ENCODE results near the gene DST.

The DST gene

GRCh38 chr6:56444855-56445254, 197.8 kb downstream of the DST start:
- Histone ChIP-seq H3K4me2 (ENCODE audit: low read length) (no peak overlapping the region), H3K79me2 (ENCODE audit: insufficient read depth, low read length) (no peaks in the 10 kb centered on the region), H3K4me3 (ENCODE audit: low read depth, low read length, poor library complexity, severe bottlenecking) (no peak overlapping the region), H3K9me2 (ENCODE audit: low read depth, low read length) (no peaks in the 10 kb centered on the region), H3K27me3 (ENCODE audit: insufficient read depth, low read length) (no peaks in the 10 kb centered on the region), H3K27ac (ENCODE audit: low read depth, low read length, poor library complexity, severe bottlenecking) (no peak overlapping the region), H3K9me3 (ENCODE audit: low read length) (no peaks in the 10 kb centered on the region), H4K20me1 (ENCODE audit: insufficient read depth, low read length) (no peaks in the 10 kb centered on the region), H2AFZ (ENCODE audit: low read length) (no peak overlapping the region), H3F3A (ENCODE audit: insufficient read depth, low read length) (no peaks in the 10 kb centered on the region), H3K36me3 (ENCODE audit: insufficient read depth, low read length) (no peaks in the 10 kb centered on the region), H3K4me1 (ENCODE audit: insufficient read depth, low read length, severe bottlenecking) (no peaks in the 10 kb centered on the region), H3K9ac (ENCODE audit: low read length) (no peak overlapping the region)
- TF ChIP-seq, protein P1, sequence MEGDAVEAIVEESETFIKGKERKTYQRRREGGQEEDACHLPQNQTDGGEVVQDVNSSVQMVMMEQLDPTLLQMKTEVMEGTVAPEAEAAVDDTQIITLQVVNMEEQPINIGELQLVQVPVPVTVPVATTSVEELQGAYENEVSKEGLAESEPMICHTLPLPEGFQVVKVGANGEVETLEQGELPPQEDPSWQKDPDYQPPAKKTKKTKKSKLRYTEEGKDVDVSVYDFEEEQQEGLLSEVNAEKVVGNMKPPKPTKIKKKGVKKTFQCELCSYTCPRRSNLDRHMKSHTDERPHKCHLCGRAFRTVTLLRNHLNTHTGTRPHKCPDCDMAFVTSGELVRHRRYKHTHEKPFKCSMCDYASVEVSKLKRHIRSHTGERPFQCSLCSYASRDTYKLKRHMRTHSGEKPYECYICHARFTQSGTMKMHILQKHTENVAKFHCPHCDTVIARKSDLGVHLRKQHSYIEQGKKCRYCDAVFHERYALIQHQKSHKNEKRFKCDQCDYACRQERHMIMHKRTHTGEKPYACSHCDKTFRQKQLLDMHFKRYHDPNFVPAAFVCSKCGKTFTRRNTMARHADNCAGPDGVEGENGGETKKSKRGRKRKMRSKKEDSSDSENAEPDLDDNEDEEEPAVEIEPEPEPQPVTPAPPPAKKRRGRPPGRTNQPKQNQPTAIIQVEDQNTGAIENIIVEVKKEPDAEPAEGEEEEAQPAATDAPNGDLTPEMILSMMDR (IDR thresholded peaks at IDR 0.05; ENCODE audit: low read length) = no peak
- no peak for TF ChIP-seq EZH2 (IDR thresholded peaks at IDR 0.05; ENCODE audit: borderline replicate concordance, low read length)

- Histone ChIP-seq H3K36me3 (ENCODE audit: insufficient read depth, low read length) (no peaks in the 10 kb centered on the region), H3K27ac (ENCODE audit: low read depth, low read length, poor library complexity, severe bottlenecking) (no peak overlapping the region), H3K9ac (ENCODE audit: low read length) (no peak overlapping the region), H3K9me3 (ENCODE audit: low read length) (no peaks in the 10 kb centered on the region), H4K20me1 (ENCODE audit: insufficient read depth, low read length) (no peaks in the 10 kb centered on the region), H3K4me1 (ENCODE audit: insufficient read depth, low read length, severe bottlenecking) (no peaks in the 10 kb centered on the region), H3K4me2 (ENCODE audit: low read length) (no peak overlapping the region), H3K27me3 (ENCODE audit: insufficient read depth, low read length) (no peaks in the 10 kb centered on the region), H3K9me2 (ENCODE audit: low read depth, low read length) (no peaks in the 10 kb centered on the region), H3K79me2 (ENCODE audit: insufficient read depth, low read length) (no peaks in the 10 kb centered on the region), H3F3A (ENCODE audit: insufficient read depth, low read length) (no peaks in the 10 kb centered on the region), H2AFZ (ENCODE audit: low read length) (no peak overlapping the region), H3K4me3 (ENCODE audit: low read depth, low read length, poor library complexity, severe bottlenecking) (no peak overlapping the region)
- TF ChIP-seq EZH2 (IDR thresholded peaks at IDR 0.05; ENCODE audit: borderline replicate concordance, low read length) = no peak
- TF ChIP-seq, protein P1 (IDR thresholded peaks at IDR 0.05; ENCODE audit: low read length) = no peak
These were observed 202.1 kb downstream of the DST start for GRCh38 chr6:56440551-56440981.

DNA sequence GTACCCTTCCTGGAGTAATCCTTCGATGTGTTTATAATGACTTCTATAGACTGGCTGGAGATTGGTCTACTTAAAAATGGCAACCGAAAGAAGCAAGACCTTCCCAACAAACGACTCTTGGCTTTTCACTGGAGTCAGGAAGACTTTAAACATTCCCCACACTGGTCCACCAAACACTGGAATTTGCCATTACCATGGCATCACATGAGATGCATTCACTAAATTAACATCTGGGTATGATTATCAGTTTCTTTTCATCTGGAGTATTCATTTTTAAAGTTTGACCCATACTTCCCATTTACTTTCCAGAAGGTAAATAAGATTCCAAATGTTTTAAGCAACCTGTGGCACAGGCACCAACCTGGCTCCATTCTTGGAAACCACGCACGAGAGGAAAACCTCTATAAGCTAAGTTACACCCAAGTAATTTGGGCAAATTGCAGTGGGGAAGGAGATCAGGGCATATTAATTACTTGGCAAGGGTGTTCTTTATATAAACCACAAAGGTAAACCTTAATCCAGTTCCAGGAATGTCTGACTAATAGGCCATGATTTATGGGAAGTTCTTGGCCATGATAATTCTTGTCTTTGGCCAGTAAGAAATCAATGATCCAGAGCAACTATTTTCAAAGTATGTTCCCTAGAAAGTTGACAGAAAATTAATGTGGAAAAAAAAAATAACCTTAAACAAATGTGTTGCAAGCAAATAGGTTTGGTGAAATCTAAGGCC, 205.4 kb downstream of the DST start:
- H3K9me2 ChIP-seq (ENCODE audit: low read depth, low read length) = no peaks in the 10 kb centered on the region
- no peaks in the 10 kb centered on the region for H4K20me1 ChIP-seq (ENCODE audit: insufficient read depth, low read length)
- H3K36me3 ChIP-seq (ENCODE audit: insufficient read depth, low read length) = no peaks in the 10 kb centered on the region
- no peak overlapping the region for H2AFZ ChIP-seq (ENCODE audit: low read length)
- no peaks in the 10 kb centered on the region for H3F3A ChIP-seq (ENCODE audit: insufficient read depth, low read length)
- no peaks in the 10 kb centered on the region for H3K4me1 ChIP-seq (ENCODE audit: insufficient read depth, low read length, severe bottlenecking)
- H3K79me2 ChIP-seq (ENCODE audit: insufficient read depth, low read length) = no peaks in the 10 kb centered on the region
- H3K4me3 ChIP-seq (ENCODE audit: low read depth, low read length, poor library complexity, severe bottlenecking) = no peak overlapping the region
- H3K27me3 ChIP-seq (ENCODE audit: insufficient read depth, low read length) = no peaks in the 10 kb centered on the region
- H3K9ac ChIP-seq (ENCODE audit: low read length) = no peak overlapping the region
- H3K27ac ChIP-seq (ENCODE audit: low read depth, low read length, poor library complexity, severe bottlenecking) = no peak overlapping the region
- TF ChIP-seq, protein P1 (IDR thresholded peaks at IDR 0.05; ENCODE audit: low read length) = no peak
- TF ChIP-seq EZH2 (IDR thresholded peaks at IDR 0.05; ENCODE audit: borderline replicate concordance, low read length) = no peak
- H3K9me3 ChIP-seq (ENCODE audit: low read length) = no peaks in the 10 kb centered on the region
- H3K4me2 ChIP-seq (ENCODE audit: low read length) = no peak overlapping the region
